ENCODE measurements around the gene C1orf174. TPM values are rescaled to one million over a fixed set of nuclear protein-coding genes. Genes with fewer than 3 reads are reported as not detected.

Gene C1orf174
- total RNA-seq, 1 donor from 2014 or later, result 45.3 TPM

- no peak for FAIRE-seq
- Histone ChIP-seq H3K36me3 (ENCODE audit: control insufficient read depth, insufficient read depth, low read length) (no peaks in the 10 kb centered on the region), H3K27me3 (ENCODE audit: control insufficient read depth, insufficient read depth, low read length) (no peaks in the 10 kb centered on the region), H3K4me3 (ENCODE audit: low read depth, low read length) (no peak overlapping the region)
- DNase-seq (ENCODE audit: low read depth), result no peak
- no peak for TF ChIP-seq CTCF (IDR thresholded peaks at IDR 0.05; ENCODE audit: insufficient read depth, low read length, severe bottlenecking)
These were observed 8.9 kb upstream of the C1orf174 start for GRCh38 chr1:3908886-3909517.

GRCh38 chr1:3907621-3908165 is 7.6 kb upstream of the C1orf174 start:
- Histone ChIP-seq H3K27me3 (ENCODE audit: control insufficient read depth, insufficient read depth, low read length) (no peaks in the 10 kb centered on the region), H3K36me3 (ENCODE audit: control insufficient read depth, insufficient read depth, low read length) (no peaks in the 10 kb centered on the region), H3K4me3 (ENCODE audit: low read depth, low read length) (no peak overlapping the region)
- DNase-seq (ENCODE audit: low read depth) (no peak), FAIRE-seq (no peak)
- no peak for TF ChIP-seq CTCF (IDR thresholded peaks at IDR 0.05; ENCODE audit: insufficient read depth, low read length, severe bottlenecking)

- Histone ChIP-seq H3K36me3 (ENCODE audit: control insufficient read depth, insufficient read depth, low read length) (no peaks in the 10 kb centered on the region), H3K4me3 (ENCODE audit: low read depth, low read length) (no peak overlapping the region), H3K27me3 (ENCODE audit: control insufficient read depth, insufficient read depth, low read length) (no peaks in the 10 kb centered on the region)
- no peak for TF ChIP-seq CTCF (IDR thresholded peaks at IDR 0.05; ENCODE audit: insufficient read depth, low read length, severe bottlenecking)
- DNase-seq (ENCODE audit: low read depth) (no peak), FAIRE-seq (no peak)
These were observed 7.0 kb upstream of the C1orf174 start for GRCh38 chr1:3907031-3907534.

- no peak for FAIRE-seq
- DNase-seq (ENCODE audit: low read depth), result no peak
- Histone ChIP-seq H3K27me3 (ENCODE audit: control insufficient read depth, insufficient read depth, low read length) (no peaks in the 10 kb centered on the region), H3K4me3 (ENCODE audit: low read depth, low read length) (no peak overlapping the region), H3K36me3 (ENCODE audit: control insufficient read depth, insufficient read depth, low read length) (no peaks in the 10 kb centered on the region)
- no peak for TF ChIP-seq CTCF (IDR thresholded peaks at IDR 0.05; ENCODE audit: insufficient read depth, low read length, severe bottlenecking)
These were observed 6.6 kb upstream of the C1orf174 start for GRCh38 chr1:3906672-3907020.

- Histone ChIP-seq H3K27me3 (ENCODE audit: control insufficient read depth, insufficient read depth, low read length) (no peaks in the 10 kb centered on the region), H3K4me3 (ENCODE audit: low read depth, low read length) (no peak overlapping the region), H3K36me3 (ENCODE audit: control insufficient read depth, insufficient read depth, low read length) (no peaks in the 10 kb centered on the region)
- no peak for TF ChIP-seq CTCF (IDR thresholded peaks at IDR 0.05; ENCODE audit: insufficient read depth, low read length, severe bottlenecking)
- DNase-seq (ENCODE audit: low read depth) (no peak), FAIRE-seq (no peak)
These were observed 6.0 kb upstream of the C1orf174 start for GRCh38 chr1:3905953-3906671.

Data from bronchial epithelial cell (primary cell).